Calu3 (cell line): ENCODE data around the gene C20orf204. TPM values are rescaled to one million over a fixed set of nuclear protein-coding genes. Genes with fewer than 3 reads are reported as not detected.

Experiments
- BruUV-seq: library from RNA; stranded (reverse); fragments of 400-500 nt; replicated peaks from 2 replicates; lab custom pipeline; 2021; lab: Mats Ljungman, UMichigan
- CTCF ChIA-PET: fragments of 300-600 bp; sonication (Branson Sonifier 250); formaldehyde crosslinking; loops from one replicate; lab custom pipeline; 2022; ENCODE audit warnings: antibody characterized with exemption; lab: Charles Lee
- DNase-seq: peaks from one replicate; pipeline ENCODE4 v3.0.0; 2022
- H3K27ac Mint-ChIP-seq: one replicate; pipeline ENCODE4 v1.8.0; 2022; ENCODE audit warnings: mixed read lengths; ENCODE audit not compliant: unreplicated experiment
- H3K27me3 Mint-ChIP-seq: one replicate; pipeline ENCODE4 v1.8.0; 2022; ENCODE audit warnings: mixed read lengths; ENCODE audit not compliant: unreplicated experiment
- H3K36me3 Mint-ChIP-seq: one replicate; pipeline ENCODE4 v1.8.0; 2022; ENCODE audit warnings: mild to moderate bottlenecking, moderate library complexity, mixed read lengths; ENCODE audit not compliant: insufficient read depth, unreplicated experiment
- H3K4me1 Mint-ChIP-seq: one replicate; pipeline ENCODE4 v1.8.0; 2022; ENCODE audit warnings: mild to moderate bottlenecking, low read depth, mixed read lengths; ENCODE audit not compliant: unreplicated experiment
- H3K4me3 Mint-ChIP-seq: one replicate; pipeline ENCODE4 v1.8.0; 2022; ENCODE audit warnings: mild to moderate bottlenecking, low read depth, moderate library complexity, mixed read lengths; ENCODE audit not compliant: unreplicated experiment
- H3K9me3 Mint-ChIP-seq: one replicate; pipeline ENCODE4 v1.8.0; 2022; ENCODE audit warnings: low read depth, mixed read lengths; ENCODE audit not compliant: unreplicated experiment
- intact Hi-C: fragments of 100-400 bp; cut with micrococcal nuclease; formaldehyde crosslinking; loops from one replicate; pipeline ENCODE4 v1.10.0; 2022; ENCODE audit not compliant: unreplicated experiment
- total RNA-seq: library from RNA; stranded (reverse); gene quantifications from 2 replicates; pipeline ENCODE4 v1.2.3, GENCODE V29; 2022
- TF ChIP-seq, protein P1 (sequence below): fragments of 200-600 bp; IDR thresholded peaks from one replicate; pipeline ENCODE4 v1.8.0; 2022; ENCODE audit warnings: antibody characterized with exemption; ENCODE audit not compliant: unreplicated experiment

The C20orf204 gene
- total RNA-seq, 1 experiment from 2014 or later: 5.0 TPM

DNA sequence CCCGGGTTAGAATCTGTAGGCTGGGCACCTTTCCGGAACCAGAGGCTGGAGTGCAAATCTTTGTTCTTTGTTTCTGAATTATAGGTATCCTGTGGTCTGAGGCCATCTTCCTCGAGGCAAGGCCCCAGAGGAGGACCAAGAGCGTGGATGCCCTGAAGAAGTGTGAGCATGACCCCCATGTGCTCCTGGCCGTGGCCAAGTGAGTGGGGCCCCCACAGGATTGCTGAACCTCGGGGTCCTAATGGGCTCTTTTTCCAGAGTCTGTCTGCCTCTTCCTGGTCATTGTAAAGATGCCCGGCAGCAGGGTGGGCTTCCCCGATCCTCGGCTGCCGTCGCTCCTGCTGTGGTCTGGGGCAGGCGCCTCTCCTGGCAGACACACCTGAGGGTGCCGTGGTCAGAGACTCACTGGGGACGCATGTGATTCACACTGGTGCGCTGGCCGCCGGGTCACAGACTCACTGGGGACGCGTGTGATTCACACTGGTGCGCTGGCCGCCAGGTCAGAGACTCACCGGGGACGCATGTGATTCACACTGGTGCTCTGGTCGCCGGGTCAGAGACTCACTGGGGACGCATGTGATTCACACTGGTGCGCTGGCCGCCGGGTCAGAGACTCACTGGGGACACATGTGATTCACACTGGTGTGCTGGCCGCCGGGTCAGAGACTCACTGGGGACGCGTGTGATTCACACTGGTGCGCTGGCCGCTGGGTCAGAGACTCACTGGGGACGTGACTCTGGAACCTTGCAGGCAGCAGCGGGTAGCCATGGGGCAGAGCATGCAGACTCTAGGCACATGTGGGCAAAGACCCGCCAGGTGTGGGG is 6.5 kb upstream of the C20orf204 start:
- intact Hi-C loops: no loop called here
- CTCF ChIA-PET: interaction anchor here (2.4 kb wide), 1 partner anchor 9 kb away, joined by 10 read pairs; no protein-coding TSS in a partner anchor
- DNase-seq: no peak
- no peaks in the 10 kb centered on the region for H3K9me3 Mint-ChIP-seq
- H3K4me1 Mint-ChIP-seq: no peaks in the 10 kb centered on the region
- H3K4me3 Mint-ChIP-seq: no peak overlapping the region
- BruUV-seq: no TSS peak
- H3K36me3 Mint-ChIP-seq: peaks cover 86% of the 10 kb centered on the region
- no peak overlapping the region for H3K27ac Mint-ChIP-seq
- TF ChIP-seq, protein P1, sequence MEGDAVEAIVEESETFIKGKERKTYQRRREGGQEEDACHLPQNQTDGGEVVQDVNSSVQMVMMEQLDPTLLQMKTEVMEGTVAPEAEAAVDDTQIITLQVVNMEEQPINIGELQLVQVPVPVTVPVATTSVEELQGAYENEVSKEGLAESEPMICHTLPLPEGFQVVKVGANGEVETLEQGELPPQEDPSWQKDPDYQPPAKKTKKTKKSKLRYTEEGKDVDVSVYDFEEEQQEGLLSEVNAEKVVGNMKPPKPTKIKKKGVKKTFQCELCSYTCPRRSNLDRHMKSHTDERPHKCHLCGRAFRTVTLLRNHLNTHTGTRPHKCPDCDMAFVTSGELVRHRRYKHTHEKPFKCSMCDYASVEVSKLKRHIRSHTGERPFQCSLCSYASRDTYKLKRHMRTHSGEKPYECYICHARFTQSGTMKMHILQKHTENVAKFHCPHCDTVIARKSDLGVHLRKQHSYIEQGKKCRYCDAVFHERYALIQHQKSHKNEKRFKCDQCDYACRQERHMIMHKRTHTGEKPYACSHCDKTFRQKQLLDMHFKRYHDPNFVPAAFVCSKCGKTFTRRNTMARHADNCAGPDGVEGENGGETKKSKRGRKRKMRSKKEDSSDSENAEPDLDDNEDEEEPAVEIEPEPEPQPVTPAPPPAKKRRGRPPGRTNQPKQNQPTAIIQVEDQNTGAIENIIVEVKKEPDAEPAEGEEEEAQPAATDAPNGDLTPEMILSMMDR: no peak
- H3K27me3 Mint-ChIP-seq: no peaks in the 10 kb centered on the region

DNA sequence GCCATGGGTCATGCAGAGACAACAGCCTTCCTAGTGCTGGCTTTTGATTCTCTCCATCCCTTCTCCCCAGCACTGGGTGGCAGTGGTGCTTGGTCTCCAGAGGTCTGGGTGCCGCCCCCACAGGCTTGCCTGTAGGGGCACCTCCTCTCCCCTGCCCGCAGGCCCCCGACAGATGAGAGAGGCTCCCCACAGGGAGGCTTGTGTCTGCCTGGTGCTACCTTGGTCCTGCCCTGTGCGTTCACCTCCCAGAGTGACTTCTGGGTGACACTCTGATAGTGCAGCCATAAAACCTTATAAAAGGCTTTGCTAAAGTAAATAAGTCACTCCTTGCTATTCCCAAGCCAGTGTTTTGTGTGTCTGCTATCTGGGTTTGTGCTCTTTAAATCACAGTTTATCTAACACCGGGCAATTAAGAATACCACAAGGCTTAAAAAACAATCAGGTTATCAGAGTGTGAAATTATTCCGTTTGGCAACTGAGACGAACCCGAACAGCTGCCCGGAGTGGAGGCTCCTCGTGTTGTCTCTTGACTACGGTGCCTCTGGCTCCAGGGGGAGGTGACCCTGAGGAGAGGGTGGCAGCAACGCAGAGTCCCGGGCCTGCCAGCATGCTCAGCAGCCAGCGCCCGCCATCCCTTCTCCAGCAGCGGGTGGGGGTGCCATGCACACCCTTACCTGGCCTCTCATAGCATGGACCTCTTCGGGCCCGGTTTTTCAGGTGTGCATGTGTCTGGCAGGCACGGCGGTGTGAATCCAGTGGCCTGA is 5.4 kb upstream of the C20orf204 start:
- CTCF ChIA-PET: interaction anchor here (0.6 kb wide), 1 partner anchor 42 kb away, joined by 3 read pairs; no protein-coding TSS in a partner anchor
- Mint-ChIP-seq H3K36me3 (peaks cover 93% of the 10 kb centered on the region), H3K27me3 (no peaks in the 10 kb centered on the region), H3K4me1 (no peaks in the 10 kb centered on the region), H3K4me3 (no peak overlapping the region), H3K9me3 (no peaks in the 10 kb centered on the region), H3K27ac (no peak overlapping the region)
- no TSS peak for BruUV-seq
- TF ChIP-seq, protein P1: no peak
- intact Hi-C loops: no loop called here
- DNase-seq: no peak

DNA sequence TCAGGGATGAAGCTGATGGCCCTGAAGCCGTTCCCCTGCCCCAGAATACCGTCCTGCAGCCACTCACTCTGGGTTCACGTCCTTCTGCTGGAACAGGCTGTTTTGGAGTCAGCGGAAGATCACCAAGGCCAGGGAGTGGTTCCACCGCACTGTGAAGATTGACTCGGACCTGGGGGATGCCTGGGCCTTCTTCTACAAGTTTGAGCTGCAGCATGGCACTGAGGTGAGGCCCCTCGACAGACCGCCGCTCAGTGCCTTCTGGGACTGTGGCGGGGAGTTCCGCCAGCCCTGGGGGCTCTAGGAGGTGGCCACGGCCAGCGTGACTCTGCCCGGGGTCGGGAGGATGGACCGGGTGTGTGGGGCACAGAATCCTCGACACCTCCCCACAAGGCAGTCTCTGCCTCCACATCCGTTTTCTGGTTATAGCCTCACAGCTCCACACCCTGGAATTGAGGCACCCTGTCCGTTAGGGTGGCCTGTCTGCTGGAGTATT is 4.1 kb upstream of the C20orf204 start:
- Mint-ChIP-seq H3K9me3 (no peaks in the 10 kb centered on the region), H3K4me3 (no peak overlapping the region), H3K27ac (no peak overlapping the region), H3K36me3 (peaks cover 91% of the 10 kb centered on the region), H3K27me3 (no peaks in the 10 kb centered on the region), H3K4me1 (no peaks in the 10 kb centered on the region)
- no TSS peak for BruUV-seq
- CTCF ChIA-PET: no interaction called here
- TF ChIP-seq, protein P1: no peak
- intact Hi-C loops: no loop called here
- no peak for DNase-seq

DNA sequence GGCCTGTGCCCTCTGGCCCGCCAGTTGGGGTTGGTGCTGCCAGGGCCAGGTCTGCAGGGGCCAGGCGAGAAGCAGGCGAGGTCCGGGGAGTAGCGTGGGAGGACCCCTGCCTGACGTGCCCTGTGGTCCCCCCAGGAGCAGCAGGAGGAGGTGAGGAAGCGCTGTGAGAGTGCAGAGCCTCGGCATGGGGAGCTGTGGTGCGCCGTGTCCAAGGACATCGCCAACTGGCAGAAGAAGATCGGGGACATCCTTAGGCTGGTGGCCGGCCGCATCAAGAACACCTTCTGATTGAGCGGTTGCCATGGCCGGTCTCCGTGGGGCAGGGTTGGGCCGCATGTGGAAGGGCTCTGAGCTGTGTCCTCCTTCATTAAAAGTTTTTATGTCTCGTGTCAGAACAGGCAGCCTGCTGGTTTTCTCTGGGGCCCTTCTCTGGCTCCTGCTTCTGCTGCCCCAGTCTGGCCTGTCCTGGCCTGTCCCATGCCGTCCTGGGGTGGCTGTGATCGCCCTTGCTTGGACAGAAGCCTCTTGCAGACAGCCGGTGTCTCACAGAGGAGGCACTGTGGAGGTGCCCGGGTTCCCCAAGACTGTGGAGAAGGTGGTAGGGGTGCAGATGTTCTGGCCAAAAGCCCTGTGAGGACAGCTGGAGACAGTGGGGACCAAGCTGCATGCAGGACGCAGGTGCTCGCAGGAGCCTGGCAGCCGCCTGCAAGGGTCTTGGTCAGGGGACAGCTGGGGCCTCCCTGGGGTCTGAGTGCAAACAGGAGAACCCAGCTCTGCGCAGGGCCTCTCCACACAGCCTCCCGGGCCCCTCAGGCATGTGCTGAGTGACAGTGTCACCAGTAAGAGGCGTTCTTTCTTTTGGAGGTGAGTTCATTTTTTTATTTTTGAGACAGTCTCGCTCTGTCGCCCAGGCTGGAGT is 3.0 kb upstream of the C20orf204 start:
- peaks cover 91% of the 10 kb centered on the region for H3K36me3 Mint-ChIP-seq
- peaks cover 6% of the 10 kb centered on the region for H3K4me1 Mint-ChIP-seq
- intact Hi-C loops: no loop called here
- no TSS peak for BruUV-seq
- H3K27me3 Mint-ChIP-seq: peaks cover 8% of the 10 kb centered on the region
- no peaks in the 10 kb centered on the region for H3K9me3 Mint-ChIP-seq
- no peak overlapping the region for H3K27ac Mint-ChIP-seq
- CTCF ChIA-PET: no interaction called here
- H3K4me3 Mint-ChIP-seq: no peak overlapping the region
- TF ChIP-seq, protein P1: no peak
- no peak for DNase-seq
